C4-2B (cell line): ENCODE measurements around the gene SLC25A21.

Experiments
- H3K27ac ChIP-seq: fragments of 450-650 bp; 2 replicates; pipeline ENCODE4 v1.5.1; 2017
- CTCF ChIP-seq: fragments of 450-650 bp; conservative IDR thresholded peaks from 2 replicates; pipeline ENCODE4 v1.5.1; 2017; ENCODE audit warnings: mild to moderate bottlenecking
- ZFX ChIP-seq: fragments of 450-650 bp; IDR thresholded peaks from 2 replicates; pipeline ENCODE4 v1.6.1; 2017

The SLC25A21 gene

GRCh38 chr14:37091651-37092050 is 80.8 kb downstream of the SLC25A21 start:
- H3K27ac ChIP-seq = no peak overlapping the region
- TF ChIP-seq CTCF (no peak), ZFX (no peak)

- TF ChIP-seq ZFX = no peak
- TF ChIP-seq CTCF = no peak
- no peak overlapping the region for H3K27ac ChIP-seq
Measured at GRCh38 chr14:37090026-37090425, 82.4 kb downstream of the SLC25A21 start.

- TF ChIP-seq ZFX (no peak), CTCF (no peak)
- H3K27ac ChIP-seq = no peak overlapping the region
Measured at GRCh38 chr14:37089410-37089809, 83.0 kb downstream of the SLC25A21 start.

- TF ChIP-seq ZFX = no peak
- TF ChIP-seq CTCF = no peak
- no peak overlapping the region for H3K27ac ChIP-seq
Measured at GRCh38 chr14:37088356-37089215, 83.8 kb downstream of the SLC25A21 start.

GRCh38 chr14:37087520-37087919 is 84.9 kb downstream of the SLC25A21 start:
- H3K27ac ChIP-seq = no peak overlapping the region
- TF ChIP-seq CTCF (no peak), ZFX (no peak)

GRCh38 chr14:37083599-37083998 is 88.8 kb downstream of the SLC25A21 start:
- no peak overlapping the region for H3K27ac ChIP-seq
- no peak for TF ChIP-seq ZFX
- no peak for TF ChIP-seq CTCF

GRCh38 chr14:37082449-37082848 is 90.0 kb downstream of the SLC25A21 start:
- no peak overlapping the region for H3K27ac ChIP-seq
- TF ChIP-seq ZFX (no peak), CTCF (no peak)
